ENCODE results near the gene TRIM7.

Gene TRIM7

DNA sequence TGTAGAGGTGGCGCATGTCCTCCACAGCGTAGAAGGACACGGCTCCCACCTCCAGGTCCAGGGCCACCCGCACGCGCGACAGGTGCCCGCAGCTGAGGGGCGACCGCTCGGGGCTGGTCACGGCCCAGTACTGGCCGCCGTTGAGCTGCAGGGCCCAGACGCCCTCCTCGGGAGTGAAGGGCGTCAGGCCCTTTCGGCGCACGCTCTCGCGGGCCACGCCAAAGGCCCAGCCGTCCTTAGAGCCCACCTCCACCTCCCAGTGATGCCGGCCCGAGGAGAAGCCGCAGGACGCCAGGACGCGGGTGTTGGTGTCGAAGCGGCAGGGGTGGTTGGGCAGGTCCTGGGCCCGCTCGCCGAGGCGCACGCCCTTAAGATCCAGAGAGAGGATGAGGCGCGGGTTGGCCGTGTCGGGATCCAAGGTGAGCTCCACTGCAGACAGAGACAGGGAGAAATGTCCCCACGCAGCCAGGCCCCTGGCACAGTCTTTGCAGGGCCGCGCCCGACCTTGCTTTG is 9.7 kb downstream of the TRIM7 start:
- no peak overlapping the region for H4K8ac ChIP-seq (ENCODE audit: low read length)
- H2BK12ac ChIP-seq (ENCODE audit: low read length in 2 of 2) = no peak overlapping the region
- WGBS = 82% methylated on average over 40 of the region's 45 CpGs

DNA sequence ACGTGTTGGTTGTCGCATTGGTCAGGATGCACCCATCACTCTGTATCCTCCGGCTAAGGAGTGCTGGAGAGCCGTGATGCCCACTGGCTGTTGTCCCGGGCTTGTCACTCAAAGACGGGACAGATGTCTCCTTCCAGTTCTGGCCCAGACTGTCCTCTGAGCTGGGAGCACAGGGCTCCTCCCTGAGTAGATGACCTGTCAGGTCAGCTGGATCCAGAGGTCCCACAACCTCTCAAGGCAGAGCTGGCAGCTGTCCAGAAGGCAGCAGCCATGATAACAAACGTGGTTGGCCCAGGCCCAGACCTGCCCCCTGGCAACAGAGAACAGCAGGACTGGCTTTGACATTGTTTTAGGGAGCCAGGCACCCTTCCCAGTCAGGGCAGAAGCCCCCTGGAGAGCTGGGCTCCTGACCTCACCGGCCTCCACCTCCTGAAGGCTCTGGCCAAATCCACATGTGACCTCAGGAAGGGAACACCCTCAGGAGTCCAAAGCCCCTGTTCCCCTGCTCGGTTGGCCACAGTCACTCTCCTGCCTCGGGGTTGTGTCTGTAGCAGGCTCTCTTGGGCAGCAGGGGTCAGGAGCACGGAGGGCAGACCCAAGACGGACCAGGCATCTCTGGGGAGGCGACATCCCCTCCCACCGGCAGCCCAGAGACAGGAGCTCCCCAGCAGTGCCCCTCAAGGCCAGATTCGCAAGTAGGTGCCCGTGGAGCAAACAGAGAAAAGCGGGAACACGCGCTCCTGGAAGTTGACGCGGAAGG is 10.3 kb downstream of the TRIM7 start:
- Histone ChIP-seq H2BK15ac (ENCODE audit: low read depth, poor library complexity, severe bottlenecking) (no peak overlapping the region), H3K9me3 (ENCODE audit: control insufficient read depth, low read length) (no peaks in the 10 kb centered on the region), H3K14ac (ENCODE audit: low read length in 2 of 2) (no peak overlapping the region), H4K91ac (ENCODE audit: low read length) (no peak overlapping the region), H3K4me1 (ENCODE audit: control insufficient read depth, insufficient read depth, low read depth, low read length) (peaks cover 41% of the 10 kb centered on the region), H2BK120ac (ENCODE audit: low read depth, low read length) (no peak overlapping the region), H3K18ac (ENCODE audit: low read depth in 1 of 2, low read length in 2 of 2) (no peak overlapping the region), H2BK5ac (ENCODE audit: low read depth, low read length, poor library complexity, severe bottlenecking) (no peak overlapping the region), H3K36me3 (ENCODE audit: control insufficient read depth in 1 of 2, insufficient read depth in 2 of 2, low read depth in 1 of 2, low read length in 2 of 2) (peaks cover 0 to 13% of the 10 kb centered on the region in 2 experiments), H3K4me3 (ENCODE audit: insufficient read depth in 1 of 2, low read depth in 1 of 2, low read length in 2 of 2) (no peak overlapping the region), H3K27me3 (ENCODE audit: control insufficient read depth in 1 of 2, insufficient read depth in 1 of 2, low read length in 2 of 2) (peaks cover 8 to 12% of the 10 kb centered on the region in 2 experiments), H3K79me1 (replicated peaks; ENCODE audit: low read length, poor library complexity, severe bottlenecking) (peaks cover 5% of the 10 kb centered on the region), H2AK5ac (ENCODE audit: low read length, severe bottlenecking) (no peak overlapping the region), H3K4ac (ENCODE audit: low read depth in 1 of 2, low read length in 2 of 2) (no peak overlapping the region), H3K9ac (ENCODE audit: low read length) (no peak overlapping the region), H2BK12ac (ENCODE audit: low read length in 2 of 2) (no peak overlapping the region), H3K23ac (ENCODE audit: low read length in 2 of 2) (no peak overlapping the region), H2AFZ (ENCODE audit: low read depth, low read length) (no peak overlapping the region), H3K27ac (ENCODE audit: low read length, poor library complexity, severe bottlenecking) (no peak overlapping the region), H3K4me2 (ENCODE audit: low read length, poor library complexity, severe bottlenecking) (no peak overlapping the region), H4K8ac (ENCODE audit: low read length) (no peak overlapping the region)
- DNase-seq = no peak
- WGBS = 76% methylated on average over 21 of the region's 21 CpGs

More for the DNA sequence above, 9.7 kb downstream of the TRIM7 start:
- H3K36me3 ChIP-seq (ENCODE audit: control insufficient read depth in 1 of 2, insufficient read depth in 2 of 2, low read depth in 1 of 2, low read length in 2 of 2) = peaks cover 0 to 13% of the 10 kb centered on the region in 2 experiments
- no peak overlapping the region for H3K18ac ChIP-seq (ENCODE audit: low read depth in 1 of 2, low read length in 2 of 2)
- no peak overlapping the region for H2BK120ac ChIP-seq (ENCODE audit: low read depth, low read length)
- no peaks in the 10 kb centered on the region for H3K9me3 ChIP-seq (ENCODE audit: control insufficient read depth, low read length)
- H3K4ac ChIP-seq (ENCODE audit: low read depth in 1 of 2, low read length in 2 of 2) = no peak overlapping the region
- H3K9ac ChIP-seq (ENCODE audit: low read length) = no peak overlapping the region
- H3K4me2 ChIP-seq (ENCODE audit: low read length, poor library complexity, severe bottlenecking) = no peak overlapping the region
- peak overlapping the region; percentile 2 for H2BK15ac ChIP-seq (ENCODE audit: low read depth, poor library complexity, severe bottlenecking)
- peaks cover 35% of the 10 kb centered on the region for H3K4me1 ChIP-seq (ENCODE audit: control insufficient read depth, insufficient read depth, low read depth, low read length)
- H3K27me3 ChIP-seq (ENCODE audit: control insufficient read depth in 1 of 2, insufficient read depth in 1 of 2, low read length in 2 of 2) = peaks cover 12 to 14% of the 10 kb centered on the region in 2 experiments
- no peak overlapping the region for H2BK5ac ChIP-seq (ENCODE audit: low read depth, low read length, poor library complexity, severe bottlenecking)
- H3K27ac ChIP-seq (ENCODE audit: low read length, poor library complexity, severe bottlenecking) = no peak overlapping the region
- H2AFZ ChIP-seq (ENCODE audit: low read depth, low read length) = no peak overlapping the region
- no peak for DNase-seq
- H3K23ac ChIP-seq (ENCODE audit: low read length in 2 of 2) = no peak overlapping the region
- H3K4me3 ChIP-seq (ENCODE audit: insufficient read depth in 1 of 2, low read depth in 1 of 2, low read length in 2 of 2) = no peak overlapping the region
- no peak overlapping the region for H2AK5ac ChIP-seq (ENCODE audit: low read length, severe bottlenecking)
- H3K14ac ChIP-seq (ENCODE audit: low read length in 2 of 2) = no peak overlapping the region
- peaks cover 5% of the 10 kb centered on the region for H3K79me1 ChIP-seq (replicated peaks; ENCODE audit: low read length, poor library complexity, severe bottlenecking)
- no peak overlapping the region for H4K91ac ChIP-seq (ENCODE audit: low read length)

DNA sequence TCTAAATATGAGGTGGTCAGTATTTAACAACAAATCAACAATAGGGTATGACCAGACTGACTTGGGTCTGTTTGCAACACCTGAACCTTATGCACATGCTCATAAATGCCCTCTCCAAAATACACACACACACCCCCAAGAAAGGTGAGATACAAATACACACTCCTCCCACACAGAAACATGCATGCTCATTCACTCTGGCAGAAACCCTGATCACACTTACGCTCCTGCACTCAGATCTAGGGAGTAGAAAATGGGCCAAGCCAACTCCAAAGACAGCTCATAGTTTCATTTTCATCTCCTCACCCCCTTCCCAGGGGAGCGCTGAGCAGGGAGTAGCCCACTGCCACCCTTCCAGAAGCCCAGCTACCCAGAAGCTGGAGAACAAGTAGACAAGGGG is 11.3 kb downstream of the TRIM7 start:
- 97% methylated on average over 2 of the region's 2 CpGs for WGBS
- Histone ChIP-seq H3K27ac (ENCODE audit: low read length, poor library complexity, severe bottlenecking) (no peak overlapping the region), H2BK15ac (ENCODE audit: low read depth, poor library complexity, severe bottlenecking) (no peak overlapping the region), H3K36me3 (ENCODE audit: control insufficient read depth in 1 of 2, insufficient read depth in 2 of 2, low read depth in 1 of 2, low read length in 2 of 2) (peaks cover 0 to 13% of the 10 kb centered on the region in 2 experiments), H2BK120ac (ENCODE audit: low read depth, low read length) (no peak overlapping the region), H2AFZ (ENCODE audit: low read depth, low read length) (no peak overlapping the region), H3K23ac (ENCODE audit: low read length in 2 of 2) (peak overlapping the region in 1 of 2 experiments; percentile 14), H2AK5ac (ENCODE audit: low read length, severe bottlenecking) (no peak overlapping the region), H3K14ac (ENCODE audit: low read length in 2 of 2) (no peak overlapping the region), H3K9ac (ENCODE audit: low read length) (no peak overlapping the region), H2BK12ac (ENCODE audit: low read length in 2 of 2) (no peak overlapping the region), H3K4me3 (ENCODE audit: insufficient read depth in 1 of 2, low read depth in 1 of 2, low read length in 2 of 2) (no peak overlapping the region), H3K4ac (ENCODE audit: low read depth in 1 of 2, low read length in 2 of 2) (no peak overlapping the region), H3K4me2 (ENCODE audit: low read length, poor library complexity, severe bottlenecking) (no peak overlapping the region), H4K91ac (ENCODE audit: low read length) (no peak overlapping the region), H3K27me3 (ENCODE audit: control insufficient read depth in 1 of 2, insufficient read depth in 1 of 2, low read length in 2 of 2) (peaks cover 5% of the 10 kb centered on the region in 2 experiments), H4K8ac (ENCODE audit: low read length) (no peak overlapping the region), H3K79me1 (replicated peaks; ENCODE audit: low read length, poor library complexity, severe bottlenecking) (peaks cover 5% of the 10 kb centered on the region), H3K4me1 (ENCODE audit: control insufficient read depth, insufficient read depth, low read depth, low read length) (peaks cover 35% of the 10 kb centered on the region), H2BK5ac (ENCODE audit: low read depth, low read length, poor library complexity, severe bottlenecking) (no peak overlapping the region), H3K9me3 (ENCODE audit: control insufficient read depth, low read length) (no peaks in the 10 kb centered on the region), H3K18ac (ENCODE audit: low read depth in 1 of 2, low read length in 2 of 2) (no peak overlapping the region)
- no peak for DNase-seq

DNA sequence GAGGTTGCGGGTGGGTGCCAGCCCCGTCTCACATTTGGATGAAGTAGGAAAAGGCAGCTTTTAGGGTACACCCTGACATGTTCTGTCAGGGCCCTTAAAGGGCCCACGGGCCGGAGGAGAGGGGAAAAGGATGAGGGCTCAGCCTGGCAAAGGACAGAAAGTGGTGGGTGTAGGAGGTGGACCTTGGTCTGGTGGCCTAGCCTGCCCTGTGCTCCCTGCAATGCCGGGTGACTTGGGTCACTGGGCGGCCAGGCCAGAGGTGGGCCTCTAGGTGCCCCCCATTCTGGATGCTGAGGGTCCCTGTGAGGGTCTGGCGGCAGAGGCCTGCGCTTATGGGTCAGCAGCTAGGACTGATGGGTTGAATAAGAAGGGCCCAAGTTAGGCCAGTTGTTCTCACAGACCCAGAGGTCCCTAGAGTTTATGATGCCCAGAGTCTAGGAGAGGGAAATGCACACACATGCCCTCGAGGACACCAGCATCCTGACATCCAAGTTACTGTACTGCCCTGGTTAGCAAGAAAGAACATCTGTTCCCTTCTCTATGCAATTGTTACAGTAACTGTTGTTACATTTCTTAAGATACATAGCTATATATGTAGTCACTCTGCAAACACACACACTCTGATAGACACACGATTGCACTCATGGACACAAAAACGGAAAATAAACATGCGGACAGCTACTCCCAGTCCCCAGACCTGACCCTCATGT is 12.5 kb downstream of the TRIM7 start:
- H3K9ac ChIP-seq (ENCODE audit: low read length) = peak overlapping the region; percentile 92
- no peak for DNase-seq
- no peak overlapping the region for H2BK15ac ChIP-seq (ENCODE audit: low read depth, poor library complexity, severe bottlenecking)
- H3K14ac ChIP-seq (ENCODE audit: low read length in 2 of 2) = peak overlapping the region in 1 of 2 experiments; percentile 4
- H2AK5ac ChIP-seq (ENCODE audit: low read length, severe bottlenecking) = peak overlapping the region; percentile 23
- H2BK5ac ChIP-seq (ENCODE audit: low read depth, low read length, poor library complexity, severe bottlenecking) = no peak overlapping the region
- H3K4me1 ChIP-seq (ENCODE audit: control insufficient read depth, insufficient read depth, low read depth, low read length) = peaks cover 25% of the 10 kb centered on the region
- H4K91ac ChIP-seq (ENCODE audit: low read length) = peak overlapping the region; percentile 88
- no peak overlapping the region for H3K23ac ChIP-seq (ENCODE audit: low read length in 2 of 2)
- H2AFZ ChIP-seq (ENCODE audit: low read depth, low read length) = no peak overlapping the region
- H3K79me1 ChIP-seq (replicated peaks; ENCODE audit: low read length, poor library complexity, severe bottlenecking) = peaks cover 5% of the 10 kb centered on the region
- peak overlapping the region; percentile 75 for H2BK120ac ChIP-seq (ENCODE audit: low read depth, low read length)
- peak overlapping the region; percentile 80 to 90 for H3K4ac ChIP-seq (ENCODE audit: low read depth in 1 of 2, low read length in 2 of 2)
- WGBS = 78% methylated on average over 10 of the region's 12 CpGs
- peak overlapping the region; percentile 96 for H4K8ac ChIP-seq (ENCODE audit: low read length)
- no peak overlapping the region for H3K27ac ChIP-seq (ENCODE audit: low read length, poor library complexity, severe bottlenecking)
- no peaks in the 10 kb centered on the region for H3K27me3 ChIP-seq (ENCODE audit: control insufficient read depth in 1 of 2, insufficient read depth in 1 of 2, low read length in 2 of 2)
- H2BK12ac ChIP-seq (ENCODE audit: low read length in 2 of 2) = peak overlapping the region in 1 of 2 experiments; percentile 21
- peaks cover 0 to 13% of the 10 kb centered on the region in 2 experiments for H3K36me3 ChIP-seq (ENCODE audit: control insufficient read depth in 1 of 2, insufficient read depth in 2 of 2, low read depth in 1 of 2, low read length in 2 of 2)
- peak overlapping the region; percentile 81 to 94 for H3K4me3 ChIP-seq (ENCODE audit: insufficient read depth in 1 of 2, low read depth in 1 of 2, low read length in 2 of 2)
- H3K4me2 ChIP-seq (ENCODE audit: low read length, poor library complexity, severe bottlenecking) = peak overlapping the region; percentile 79
- no peaks in the 10 kb centered on the region for H3K9me3 ChIP-seq (ENCODE audit: control insufficient read depth, low read length)
- peak overlapping the region; percentile 95 to 99 for H3K18ac ChIP-seq (ENCODE audit: low read depth in 1 of 2, low read length in 2 of 2)
